K562 (cell line): ENCODE results near the gene CPLX4. TPM values are rescaled to one million over a fixed set of nuclear protein-coding genes. Genes with fewer than 3 reads are reported as not detected.

Source experiments
- ATAC-seq: fragments of 200-7000 bp; cut with Tn5 transposase; 3 replicates; pipeline ENCODE4 v1.9.1; 2020; ENCODE audit warnings: moderate library complexity
- BruUV-seq: library from RNA; stranded (reverse); fragments of 400-500 nt; replicated peaks from 2 replicates; lab custom pipeline; 2021; lab: Mats Ljungman, UMichigan
- CTCF ChIA-PET: fragments of 300-600 bp; formaldehyde crosslinking; extraction: SDS; loops from one replicate; lab custom pipeline; 2021; ENCODE audit warnings: low intra/inter-chr PET ratio; lab: Yijun Ruan, JAX
- POLR2A ChIA-PET: fragments of 300-600, 350-650 bp; sonication (Branson Sonifier 250); formaldehyde crosslinking; extraction: SDS; loops from one replicate; lab custom pipeline; 2021; ENCODE audit warnings: antibody characterized with exemption, inconsistent platforms; lab: Yijun Ruan, JAX
- DNase-seq, 4 experiments: peaks; one replicate each; pipeline versions ENCODE4 v3.0.0 to v3.0.0-alpha.2; 2011 to 2018; ENCODE audit warnings: low spot score in 3 of 4, mixed read lengths in 3 of 4; ENCODE audit errors: extremely low read depth in 1 of 4
- FAIRE-seq: peaks from 2 replicates; lab custom pipeline; 2011; peaks lifted over from hg19 to GRCh38; lab: Jason Lieb, UNC
- H2AFZ ChIP-seq: 2 replicates; pipeline ENCODE4 v1.6.0; 2011; ENCODE audit warnings: low read depth, low read length, control low read depth, inconsistent platforms
- H3K27ac ChIP-seq: fragments of 200-600 bp; 3 replicates; pipeline ENCODE4 v1.8.0; 2011; ENCODE audit warnings: low read depth, mild to moderate bottlenecking, control low read depth, inconsistent platforms, low read length, moderate library complexity, mixed read lengths; ENCODE audit errors: extremely low read depth
- H3K27me3 ChIP-seq, 2 experiments: fragments of 300-600 bp in 1 of 2; 2 replicates in 1 of 2; 3 replicates in 1 of 2; pipeline versions ENCODE4 v1.6.0 to v1.8.0; 2011; ENCODE audit warnings: inconsistent platforms in 2 of 2, low read length in 2 of 2, mild to moderate bottlenecking in 1 of 2, mixed read lengths in 1 of 2, moderate library complexity in 1 of 2; ENCODE audit not compliant: control insufficient read depth in 2 of 2, insufficient read depth in 2 of 2
- H3K36me3 ChIP-seq: fragments of 300-600 bp; 3 replicates; pipeline ENCODE4 v1.8.0; 2011; ENCODE audit warnings: mild to moderate bottlenecking, low read length, inconsistent platforms; ENCODE audit not compliant: control insufficient read depth, insufficient read depth
- H3K4me1 ChIP-seq, 2 experiments: fragments of 200-600 bp in 1 of 2; replicated peaks in 1 of 2; 2 replicates in 1 of 2; 3 replicates in 1 of 2; pipeline versions ENCODE4 v1.5.1 to v1.8.0; 2011; ENCODE audit warnings: inconsistent platforms in 2 of 2, low read length in 2 of 2, mild to moderate bottlenecking in 1 of 2, mixed read lengths in 1 of 2, moderate library complexity in 1 of 2; ENCODE audit not compliant: control insufficient read depth in 2 of 2, insufficient read depth in 2 of 2
- H3K4me2 ChIP-seq: 2 replicates; pipeline ENCODE4 v1.6.1; 2011; ENCODE audit warnings: low read length, control low read depth, inconsistent platforms, mixed read lengths; ENCODE audit not compliant: insufficient read depth
- H3K4me3 ChIP-seq: fragments of 200-600 bp; sonication (generic), shearing (Covaris generic); 2 replicates; pipeline ENCODE4 v1.5.1; 2016; ENCODE audit warnings: control low read depth, inconsistent platforms
- H3K79me2 ChIP-seq: fragments of 200-600 bp; 3 replicates; pipeline ENCODE4 v1.8.0; 2011; ENCODE audit warnings: low read length, inconsistent platforms; ENCODE audit not compliant: control insufficient read depth, insufficient read depth
- H3K9ac ChIP-seq, 2 experiments: 2 replicates each; pipeline versions ENCODE4 v1.6.0 to v1.6.1; 2011; ENCODE audit warnings: low read depth in 2 of 2, low read length in 2 of 2, control low read depth in 1 of 2, inconsistent platforms in 1 of 2, mild to moderate bottlenecking in 1 of 2, mixed read lengths in 1 of 2; ENCODE audit not compliant: insufficient read depth in 1 of 2
- H3K9me1 ChIP-seq: one replicate; pipeline ENCODE4 v1.6.0; 2011; ENCODE audit warnings: inconsistent platforms, mild to moderate bottlenecking, low read length, moderate library complexity; ENCODE audit not compliant: control insufficient read depth, insufficient read depth
- H3K9me3 ChIP-seq: replicated peaks from 2 replicates; pipeline ENCODE4 v1.5.1; 2011; ENCODE audit warnings: low read depth, low read length, inconsistent platforms; ENCODE audit not compliant: control insufficient read depth, insufficient read depth
- H4K20me1 ChIP-seq: replicated peaks from 2 replicates; pipeline ENCODE4 v1.6.1; 2011; ENCODE audit warnings: low read length, inconsistent platforms, mixed read lengths; ENCODE audit not compliant: control insufficient read depth, insufficient read depth
- ARID1B ChIP-seq: fragments of 450-650 bp; IDR thresholded peaks from 2 replicates; pipeline ENCODE4 v1.6.1; 2016; ENCODE audit warnings: antibody characterized with exemption, mild to moderate bottlenecking, inconsistent platforms
- BMI1 ChIP-seq: fragments of 150-350 bp; IDR thresholded peaks from 2 replicates; pipeline ENCODE4 v1.6.1; 2014; ENCODE audit warnings: low read length
- FOXA3 ChIP-seq, 2 experiments: fragments of 450-650 bp in 1 of 2; sonication (generic) in 1 of 2; formaldehyde crosslinking; IDR thresholded peaks in 1 of 2; conservative IDR thresholded peaks in 1 of 2; 2 replicates each; pipeline versions ENCODE4 v1.4.0 to v1.8.0; 2020 to 2022; ENCODE audit warnings: mild to moderate bottlenecking in 2 of 2, missing genetic modification reagents in 1 of 2
- GATA2 ChIP-seq: sonication (generic); formaldehyde crosslinking; IDR thresholded peaks from 2 replicates; pipeline ENCODE4 v1.4.0; 2020; ENCODE audit warnings: mild to moderate bottlenecking, missing genetic modification reagents
- GATAD2B ChIP-seq: fragments of 450-650 bp; IDR thresholded peaks from 2 replicates; pipeline ENCODE4 v1.6.1; 2017; ENCODE audit warnings: mild to moderate bottlenecking, borderline replicate concordance
- GTF2F1 ChIP-seq: IDR thresholded peaks from 2 replicates; pipeline ENCODE4 v1.6.1; 2011; ENCODE audit warnings: low read depth, low read length, improper control_type of control experiment
- PTBP1 ChIP-seq: fragments of 200-400 bp; formaldehyde crosslinking; IDR thresholded peaks from 2 replicates; pipeline ENCODE4 v1.6.1; 2017; ENCODE audit warnings: low read depth, low read length
- SMAD4 ChIP-seq: fragments of 250-450 bp; sonication (Bioruptor Pico); conservative IDR thresholded peaks from 2 replicates; pipeline ENCODE4 v1.8.0; 2021; ENCODE audit warnings: inconsistent platforms, mild to moderate bottlenecking, moderate library complexity
- SRSF7 ChIP-seq: fragments of 200-400 bp; formaldehyde crosslinking; optimal IDR thresholded peaks from 2 replicates; pipeline ENCODE3; 2017; ENCODE audit warnings: mild to moderate bottlenecking, low read depth, low read length
- STAT5A ChIP-seq: IDR thresholded peaks from 2 replicates; pipeline ENCODE4 v1.6.1; 2012; ENCODE audit warnings: low read length, inconsistent platforms, borderline replicate concordance
- ZC3H11A ChIP-seq: IDR thresholded peaks from 2 replicates; pipeline ENCODE4 v1.6.1; 2012; ENCODE audit warnings: low read depth, low read length, improper control_type of control experiment
- ZKSCAN8 ChIP-seq: fragments of 200-800 bp; sonication (Bioruptor generic); IDR thresholded peaks from 2 replicates; pipeline ENCODE4 v1.6.1; 2016; ENCODE audit warnings: missing genetic modification characterization, missing compliant biosample characterization
- WGBS: fragments of 100-300 bp; shearing (Covaris generic); methylation state at CpG from one replicate; pipeline ENCODE4 v1.1.6; 2016; ENCODE audit warnings: low coverage, mixed read lengths; ENCODE audit not compliant: insufficient coverage; ENCODE audit errors: missing lambda C conversion rate; 5-methylcytosine and 5-hydroxymethylcytosine counted together
- in situ Hi-C: fragments of 300-500 bp; cut with MboI; formaldehyde crosslinking; loops from 4 replicates; pipeline ENCODE4 v1.15.0; 2018; ENCODE audit warnings: inconsistent platforms, mixed read lengths
- intact Hi-C: fragments of 100-400 bp; cut with micrococcal nuclease; formaldehyde crosslinking; loops from 2 replicates; pipeline ENCODE4 v1.14.2; 2022
- polyA plus RNA-seq, 8 experiments: library from polyadenylated mRNA; depleted of rRNA in 4 of 8; stranded (reverse) in 5 of 8; unstranded in 3 of 8; fragments of >200 nt; fragmentation: Nextera tagmentation in 2 of 8; fragmentation: Illumina TruSeq in 1 of 8; extraction: Ambion mirVana in 2 of 8; extraction: Trizol in 1 of 8; gene quantifications; 2 replicates each; pipeline versions ENCODE4 v1.2.1 to v1.2.3, GENCODE V29; 2011 to 2014; ENCODE audit warnings: inconsistent platforms in 1 of 8, missing spikeins in 1 of 8
- total RNA-seq, 7 experiments: library from RNA; depleted of rRNA in 6 of 7; stranded (reverse); fragments of >200 nt in 6 of 7; fragmentation: Illumina TruSeq in 2 of 7; extraction: Trizol in 2 of 7; gene quantifications; 2 replicates each; pipeline versions ENCODE4 v1.2.1 to v1.2.3, GENCODE V29; 2011 to 2021; ENCODE audit warnings: low replicate concordance in 1 of 7
- TF ChIP-seq, protein P1 (sequence below): fragments of 200-800 bp; sonication (Bioruptor generic); IDR thresholded peaks from 2 replicates; pipeline ENCODE4 v1.6.1; 2016; ENCODE audit warnings: missing genetic modification characterization, missing compliant biosample characterization
- TF ChIP-seq, protein P2 (sequence below): sonication (generic); formaldehyde crosslinking; IDR thresholded peaks from 2 replicates; pipeline ENCODE4 v1.9.0; 2022; ENCODE audit warnings: mild to moderate bottlenecking, missing genetic modification reagents

Gene CPLX4
- total and polyA plus RNA-seq, 9 of the 15 experiments (the other 6 are each of a cell fraction or from before 2014, with no cell fraction given), result not detected

DNA sequence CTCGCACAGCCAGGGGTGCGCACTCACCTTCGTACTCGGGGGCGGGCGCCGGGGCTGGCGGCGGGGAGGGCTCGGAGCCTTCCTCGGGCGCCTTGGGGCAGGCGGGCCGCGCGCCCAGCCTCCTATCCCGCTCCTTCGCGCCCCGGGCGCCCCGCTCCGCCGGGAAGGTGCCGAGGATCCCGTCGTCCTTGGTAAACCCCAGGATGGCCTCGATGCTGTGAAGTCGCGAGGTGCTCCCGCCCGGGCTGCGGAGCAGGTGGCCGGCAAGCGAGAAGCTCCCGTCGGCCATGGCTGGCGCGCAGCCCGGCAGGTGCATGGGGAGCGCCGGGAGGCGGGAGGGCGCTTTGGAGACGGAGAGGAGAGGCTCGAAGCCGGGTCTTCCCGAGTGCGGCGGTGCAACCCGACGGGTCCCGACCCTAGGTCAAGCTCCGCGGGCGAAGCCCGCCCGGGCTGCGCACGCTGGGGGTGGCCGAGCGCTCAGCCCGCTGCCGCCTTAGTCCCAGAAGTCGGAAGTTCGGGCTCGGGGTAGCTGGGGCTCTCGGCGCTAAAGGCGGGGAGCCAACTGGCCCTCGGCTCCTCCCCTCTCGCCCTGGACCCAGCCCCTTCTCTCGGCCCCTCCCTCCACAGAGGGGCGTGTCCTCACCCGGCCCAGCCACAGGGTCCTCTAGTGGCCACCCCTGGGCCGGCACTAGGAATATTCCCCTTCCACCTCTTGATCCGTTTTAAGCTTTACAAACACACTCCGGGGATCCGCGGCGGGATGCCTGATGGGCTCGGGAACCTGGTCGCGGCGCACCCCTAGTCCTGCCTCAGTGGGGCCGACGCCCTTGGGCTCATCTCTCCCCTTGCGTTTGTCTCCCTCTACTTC is 45.3 kb downstream of the CPLX4 start, which contains the start of gene RAX (continued):
- no peak for TF ChIP-seq FOXA3 (CRISPR knock-in tag; conservative IDR thresholded peaks at IDR 0.05 in 1 of 2, IDR thresholded peaks at IDR 0.05 in 1 of 2)
- TF ChIP-seq ARID1B, result no peak
- TF ChIP-seq SMAD4 (CRISPR knock-in tag), result no peak

DNA sequence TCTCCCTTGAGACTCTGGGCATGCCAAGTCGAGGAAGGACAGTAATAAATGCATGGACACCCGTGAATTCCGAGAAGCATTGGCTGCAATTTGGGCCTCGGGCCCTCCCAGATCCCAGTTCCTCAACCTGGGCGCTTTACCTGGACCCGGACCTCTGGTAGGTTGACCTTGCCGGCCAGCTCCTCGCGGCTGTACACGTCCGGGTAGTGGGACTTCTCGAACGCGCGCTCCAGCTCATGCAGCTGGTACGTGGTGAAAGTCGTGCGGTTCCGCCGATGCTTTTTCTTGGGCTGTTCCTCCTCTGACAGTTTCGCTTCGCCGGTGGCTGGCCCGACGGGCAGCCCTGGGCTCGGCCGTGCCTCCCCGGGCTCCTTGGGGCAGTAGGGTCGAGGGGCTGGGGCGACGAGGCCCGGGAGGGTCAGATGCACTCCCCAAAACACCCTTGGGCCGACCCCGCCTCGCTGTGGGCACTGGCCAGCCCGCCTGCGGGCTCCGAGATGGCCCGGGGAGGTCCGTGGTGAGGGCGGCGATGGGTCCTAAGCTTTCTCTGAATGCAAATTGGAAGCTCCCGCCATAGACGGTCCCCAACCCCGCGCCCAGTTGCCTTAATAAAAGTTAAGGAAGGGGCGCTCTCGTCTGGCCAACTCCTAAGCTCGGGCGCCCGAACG is 46.1 kb downstream of the CPLX4 start:
- Histone ChIP-seq H3K9me3 (no peaks in the 10 kb centered on the region), H3K9ac (no peak overlapping the region), H3K4me3 (no peak overlapping the region), H2AFZ (no peak overlapping the region), H3K79me2 (no peaks in the 10 kb centered on the region), H3K36me3 (no peaks in the 10 kb centered on the region), H3K9me1 (no peaks in the 10 kb centered on the region), H3K4me2 (no peak overlapping the region), H3K4me1 (peaks cover 0 to 25% of the 10 kb centered on the region in 2 experiments; a peak in 2 of 5 replicates), H3K27me3 (peaks cover 5 to 61% of the 10 kb centered on the region in 2 experiments; a peak in 3 of 5 replicates), H4K20me1 (no peaks in the 10 kb centered on the region), H3K27ac (no peak overlapping the region)
- intact Hi-C loops (no loop called here), in situ Hi-C loops (no loop called here)
- BruUV-seq, result no TSS peak
- FAIRE-seq (no peak), ATAC-seq (no peak), DNase-seq (no peak)
- ChIA-PET POLR2A (no interaction called here), CTCF (no interaction called here)
- 17% methylated on average over 16 of the region's 52 CpGs for WGBS
- TF ChIP-seq BMI1, result no peak
- no peak for TF ChIP-seq ZC3H11A
- TF ChIP-seq GTF2F1, result no peak
- TF ChIP-seq PTBP1, result no peak
- TF ChIP-seq GATA2 (CRISPR knock-in tag), result no peak
- TF ChIP-seq ZKSCAN8 (CRISPR knock-in tag), result no peak
- TF ChIP-seq GATAD2B, result no peak
- TF ChIP-seq SRSF7, result no peak
- TF ChIP-seq STAT5A, result no peak
- TF ChIP-seq, protein P1, sequence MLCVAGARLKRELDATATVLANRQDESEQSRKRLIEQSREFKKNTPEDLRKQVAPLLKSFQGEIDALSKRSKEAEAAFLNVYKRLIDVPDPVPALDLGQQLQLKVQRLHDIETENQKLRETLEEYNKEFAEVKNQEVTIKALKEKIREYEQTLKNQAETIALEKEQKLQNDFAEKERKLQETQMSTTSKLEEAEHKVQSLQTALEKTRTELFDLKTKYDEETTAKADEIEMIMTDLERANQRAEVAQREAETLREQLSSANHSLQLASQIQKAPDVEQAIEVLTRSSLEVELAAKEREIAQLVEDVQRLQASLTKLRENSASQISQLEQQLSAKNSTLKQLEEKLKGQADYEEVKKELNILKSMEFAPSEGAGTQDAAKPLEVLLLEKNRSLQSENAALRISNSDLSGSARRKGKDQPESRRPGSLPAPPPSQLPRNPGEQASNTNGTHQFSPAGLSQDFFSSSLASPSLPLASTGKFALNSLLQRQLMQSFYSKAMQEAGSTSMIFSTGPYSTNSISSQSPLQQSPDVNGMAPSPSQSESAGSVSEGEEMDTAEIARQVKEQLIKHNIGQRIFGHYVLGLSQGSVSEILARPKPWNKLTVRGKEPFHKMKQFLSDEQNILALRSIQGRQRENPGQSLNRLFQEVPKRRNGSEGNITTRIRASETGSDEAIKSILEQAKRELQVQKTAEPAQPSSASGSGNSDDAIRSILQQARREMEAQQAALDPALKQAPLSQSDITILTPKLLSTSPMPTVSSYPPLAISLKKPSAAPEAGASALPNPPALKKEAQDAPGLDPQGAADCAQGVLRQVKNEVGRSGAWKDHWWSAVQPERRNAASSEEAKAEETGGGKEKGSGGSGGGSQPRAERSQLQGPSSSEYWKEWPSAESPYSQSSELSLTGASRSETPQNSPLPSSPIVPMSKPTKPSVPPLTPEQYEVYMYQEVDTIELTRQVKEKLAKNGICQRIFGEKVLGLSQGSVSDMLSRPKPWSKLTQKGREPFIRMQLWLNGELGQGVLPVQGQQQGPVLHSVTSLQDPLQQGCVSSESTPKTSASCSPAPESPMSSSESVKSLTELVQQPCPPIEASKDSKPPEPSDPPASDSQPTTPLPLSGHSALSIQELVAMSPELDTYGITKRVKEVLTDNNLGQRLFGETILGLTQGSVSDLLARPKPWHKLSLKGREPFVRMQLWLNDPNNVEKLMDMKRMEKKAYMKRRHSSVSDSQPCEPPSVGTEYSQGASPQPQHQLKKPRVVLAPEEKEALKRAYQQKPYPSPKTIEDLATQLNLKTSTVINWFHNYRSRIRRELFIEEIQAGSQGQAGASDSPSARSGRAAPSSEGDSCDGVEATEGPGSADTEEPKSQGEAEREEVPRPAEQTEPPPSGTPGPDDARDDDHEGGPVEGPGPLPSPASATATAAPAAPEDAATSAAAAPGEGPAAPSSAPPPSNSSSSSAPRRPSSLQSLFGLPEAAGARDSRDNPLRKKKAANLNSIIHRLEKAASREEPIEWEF (CRISPR knock-in tag), result no peak
- TF ChIP-seq, protein P2, sequence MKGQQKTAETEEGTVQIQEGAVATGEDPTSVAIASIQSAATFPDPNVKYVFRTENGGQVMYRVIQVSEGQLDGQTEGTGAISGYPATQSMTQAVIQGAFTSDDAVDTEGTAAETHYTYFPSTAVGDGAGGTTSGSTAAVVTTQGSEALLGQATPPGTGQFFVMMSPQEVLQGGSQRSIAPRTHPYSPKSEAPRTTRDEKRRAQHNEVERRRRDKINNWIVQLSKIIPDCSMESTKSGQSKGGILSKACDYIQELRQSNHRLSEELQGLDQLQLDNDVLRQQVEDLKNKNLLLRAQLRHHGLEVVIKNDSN (CRISPR knock-in tag), result no peak
